Stomach (tissue), 4 donors: ENCODE data around the gene GMDS.

Experiments used
- CTCF ChIP-seq, 7 experiments: fragments of 450-650 bp in 4 of 7; fragments of 200-600 bp in 3 of 7; sonication (generic) in 3 of 7; IDR thresholded peaks; one replicate each; pipeline ENCODE4 v1.5.1; 2016 to 2019; ENCODE audit warnings: antibody characterized with exemption in 7 of 7, control low read depth in 2 of 7, mild to moderate bottlenecking in 1 of 7
- POLR2A ChIP-seq, 4 donors: fragments of 450-650 bp; IDR thresholded peaks; one replicate each; pipeline ENCODE4 v1.6.1; 2016; ENCODE audit warnings: antibody characterized with exemption in 4 of 4, control low read depth in 2 of 4, mild to moderate bottlenecking in 1 of 4, moderate library complexity in 1 of 4
- POLR2AphosphoS5 ChIP-seq, 3 donors: sonication (generic); formaldehyde crosslinking; IDR thresholded peaks; one replicate each; pipeline ENCODE4 v1.6.1; 2016; ENCODE audit warnings: antibody characterized with exemption in 3 of 3

DNA sequence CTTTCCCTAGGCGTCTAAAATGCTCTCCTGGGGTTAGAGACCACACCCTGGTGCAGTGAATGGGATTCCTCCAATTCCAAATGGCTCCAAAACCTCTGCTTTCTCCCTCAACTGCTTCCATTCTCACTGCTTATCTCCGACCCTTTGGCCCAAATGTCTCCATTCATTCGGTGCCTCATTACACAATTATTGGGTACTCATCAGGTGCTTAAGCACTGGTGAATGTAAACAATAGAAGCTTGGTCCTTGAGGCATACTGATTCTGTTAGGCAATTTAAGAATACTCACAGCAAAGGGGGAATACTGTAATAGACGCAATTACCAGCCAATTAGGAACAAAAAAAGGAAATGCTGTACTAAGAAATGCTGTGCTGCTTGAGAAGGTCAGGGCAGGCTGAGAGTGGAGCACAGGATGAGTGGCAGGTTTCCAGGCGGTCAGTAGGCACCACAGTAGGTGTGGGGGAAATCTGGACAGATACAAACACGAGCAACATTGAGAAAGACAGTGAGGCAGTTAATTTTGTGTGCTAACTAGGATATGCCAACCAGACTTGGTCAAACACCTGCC is 23.0 kb downstream of the GMDS start:
- TF ChIP-seq CTCF (IDR thresholded peaks at IDR 0.05) (no peak), POLR2A (IDR thresholded peaks at IDR 0.05) (no peak), POLR2AphosphoS5 (IDR thresholded peaks at IDR 0.05) (no peak)
